IPS-20b (cell line): ENCODE measurements around the gene BATF3.

Source experiments
- H3K27ac ChIP-seq: one replicate; pipeline ENCODE4 v1.5.1; 2013; ENCODE audit warnings: low read length
- H3K27me3 ChIP-seq: 2 replicates; pipeline ENCODE4 v1.6.1; 2013; ENCODE audit warnings: mild to moderate bottlenecking, low read length, inconsistent platforms; ENCODE audit not compliant: insufficient read depth
- H3K36me3 ChIP-seq: 2 replicates; pipeline ENCODE4 v1.6.1; 2013; ENCODE audit warnings: low read depth, mild to moderate bottlenecking, inconsistent platforms, low read length, moderate library complexity; ENCODE audit not compliant: insufficient read depth
- H3K4me1 ChIP-seq: 2 replicates; pipeline ENCODE4 v1.6.1; 2013; ENCODE audit warnings: mild to moderate bottlenecking, control low read depth, inconsistent platforms, low read length, moderate library complexity; ENCODE audit not compliant: insufficient read depth
- H3K4me3 ChIP-seq: 2 replicates; pipeline ENCODE4 v1.5.1; 2013; ENCODE audit warnings: mild to moderate bottlenecking, low read length, inconsistent platforms
- H3K9ac ChIP-seq: 2 replicates; pipeline ENCODE4 v1.6.1; 2013; ENCODE audit warnings: low read depth, mild to moderate bottlenecking, inconsistent platforms, low read length, moderate library complexity
- H3K9me3 ChIP-seq: 2 replicates; pipeline ENCODE4 v1.6.1; 2013; ENCODE audit warnings: mild to moderate bottlenecking, low read depth, low read length, inconsistent platforms; ENCODE audit not compliant: insufficient read depth

BATF3 gene

DNA sequence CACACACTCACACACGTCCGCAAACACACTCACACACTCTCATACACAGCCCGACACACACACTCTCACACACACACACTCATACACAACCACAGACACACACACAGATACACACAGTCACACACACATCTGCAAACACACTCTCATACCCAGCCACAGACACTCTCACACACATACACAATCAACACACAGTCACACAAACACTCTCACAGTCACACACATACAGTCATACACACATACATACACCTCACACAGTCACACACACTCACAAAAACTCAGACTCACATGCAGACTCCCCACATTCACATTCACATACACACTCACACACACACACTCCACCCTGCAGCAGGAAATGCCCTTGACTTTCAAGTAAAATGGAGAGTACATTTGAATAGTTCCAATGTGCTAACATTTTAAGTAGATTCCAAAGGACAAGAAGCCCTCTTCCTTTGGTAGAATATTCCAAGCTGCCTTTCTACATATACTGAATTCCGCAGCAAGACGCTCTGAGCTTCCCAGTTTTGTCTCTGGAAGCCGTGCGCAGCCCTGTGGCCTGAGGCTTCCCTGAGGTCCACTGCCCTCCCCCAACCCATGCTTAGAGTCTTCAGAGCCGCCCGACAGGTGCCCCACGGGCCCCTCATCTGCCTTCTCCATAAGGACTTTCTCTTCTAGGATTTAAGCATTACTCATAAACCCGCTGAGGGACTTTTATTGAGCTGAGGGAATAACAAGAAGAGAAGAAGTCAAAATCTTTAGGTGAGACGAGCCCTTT, 9.7 kb downstream of the BATF3 start:
- H3K9ac ChIP-seq: no peak overlapping the region
- 0 out of 2 replicates have a peak, but pooled peaks cover 5% of the 10 kb centered on the region for H3K27me3 ChIP-seq
- peaks cover 13% of the 10 kb centered on the region; the same call in 1 of the 2 replicates for H3K4me1 ChIP-seq
- no peak overlapping the region for H3K27ac ChIP-seq
- no peaks in the 10 kb centered on the region for H3K36me3 ChIP-seq
- no peak overlapping the region for H3K4me3 ChIP-seq
- H3K9me3 ChIP-seq: no peaks in the 10 kb centered on the region

DNA sequence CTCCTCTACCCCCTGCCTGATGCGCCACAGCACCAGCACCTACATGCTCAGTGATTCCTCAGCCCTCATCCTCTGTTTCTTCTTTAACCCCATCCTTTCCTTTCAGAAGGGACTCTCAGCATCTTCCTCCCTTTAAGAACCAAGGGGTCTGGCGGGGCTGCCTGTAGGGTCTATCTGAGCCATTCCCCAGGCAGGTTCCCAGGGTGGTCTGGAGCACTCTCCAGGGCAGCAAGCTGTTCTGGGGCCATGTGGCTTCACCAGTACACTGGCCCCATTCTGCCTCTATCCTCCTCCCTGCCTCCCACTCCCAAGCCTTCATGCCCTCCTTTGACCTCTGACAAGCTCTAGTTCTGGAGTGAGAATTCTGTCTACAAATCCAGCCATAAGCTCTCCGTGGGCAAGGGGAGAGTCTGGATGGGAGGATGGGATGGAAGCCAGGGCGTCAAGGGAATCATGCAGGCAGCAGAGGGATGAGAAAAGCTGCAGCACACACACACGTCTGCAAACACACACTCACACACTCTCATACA, 10.4 kb downstream of the BATF3 start:
- no peaks in the 10 kb centered on the region for H3K9me3 ChIP-seq
- no peak overlapping the region for H3K4me3 ChIP-seq
- no peak overlapping the region for H3K9ac ChIP-seq
- H3K27ac ChIP-seq: no peak overlapping the region
- no peaks in the 10 kb centered on the region for H3K36me3 ChIP-seq
- H3K27me3 ChIP-seq: 0 out of 2 replicates have a peak, but pooled peaks cover 5% of the 10 kb centered on the region
- peaks cover 13% of the 10 kb centered on the region; the same call in 1 of the 2 replicates for H3K4me1 ChIP-seq

DNA sequence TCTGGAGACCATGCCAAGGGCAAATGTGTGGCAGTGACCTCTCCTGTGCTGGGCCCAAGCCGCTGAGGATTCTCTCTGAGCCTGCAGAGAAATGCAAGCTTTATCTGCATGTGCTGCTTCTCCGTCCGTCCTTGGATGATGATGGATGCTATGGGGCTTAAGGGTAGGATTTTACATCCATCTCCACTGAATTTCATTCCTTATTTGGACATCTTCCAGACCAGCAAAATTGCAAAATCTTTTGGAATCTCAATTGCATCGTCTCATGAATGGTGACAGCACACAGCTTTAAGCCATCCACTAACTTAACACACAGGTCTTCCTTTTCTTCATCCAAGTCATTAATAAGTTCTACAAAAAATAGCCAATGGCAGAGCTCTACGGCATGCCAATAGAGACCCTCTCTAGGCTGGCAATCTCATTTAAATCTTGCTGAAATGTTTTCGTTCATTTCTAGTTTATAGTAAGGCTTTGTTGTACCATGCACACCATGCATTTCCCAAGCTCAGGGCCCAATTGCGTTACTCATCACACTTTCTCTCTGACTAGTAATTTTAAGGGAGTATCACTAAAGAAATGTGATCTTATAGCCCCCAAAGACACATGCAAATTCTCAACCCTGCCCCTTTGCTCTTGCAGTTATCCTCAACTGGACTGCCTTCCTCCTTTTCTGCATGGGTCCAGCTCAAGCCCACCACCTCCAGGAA, 11.1 kb downstream of the BATF3 start:
- no peaks in the 10 kb centered on the region for H3K9me3 ChIP-seq
- H3K36me3 ChIP-seq: no peaks in the 10 kb centered on the region
- no peak overlapping the region for H3K27ac ChIP-seq
- H3K4me3 ChIP-seq: no peak overlapping the region
- H3K27me3 ChIP-seq: 0 out of 2 replicates have a peak, but pooled peaks cover 5% of the 10 kb centered on the region
- H3K9ac ChIP-seq: no peak overlapping the region
- H3K4me1 ChIP-seq: peaks cover 13% of the 10 kb centered on the region; the same call in 1 of the 2 replicates

DNA sequence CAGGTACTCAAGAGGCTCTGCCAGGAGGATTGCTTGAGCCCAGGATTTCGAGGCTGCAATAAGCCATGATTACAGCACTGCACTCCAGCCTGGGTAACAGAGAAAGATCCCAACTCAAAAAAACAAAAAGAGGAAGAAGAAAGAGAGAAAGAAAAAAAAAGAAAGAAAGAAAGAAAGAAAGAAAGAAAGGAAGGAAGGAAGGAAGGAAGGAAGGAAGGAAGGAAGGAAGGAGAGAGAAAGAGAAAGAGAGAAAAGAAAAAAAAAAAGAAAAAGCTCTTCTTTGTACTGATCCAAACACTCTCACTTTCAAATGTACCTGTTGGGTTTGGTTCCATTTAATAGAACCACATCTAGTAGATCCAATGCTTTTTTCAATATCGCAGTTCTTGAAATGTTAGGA, 11.8 kb downstream of the BATF3 start:
- H3K4me1 ChIP-seq: peaks cover 10% of the 10 kb centered on the region; the same call in 1 of the 2 replicates

DNA sequence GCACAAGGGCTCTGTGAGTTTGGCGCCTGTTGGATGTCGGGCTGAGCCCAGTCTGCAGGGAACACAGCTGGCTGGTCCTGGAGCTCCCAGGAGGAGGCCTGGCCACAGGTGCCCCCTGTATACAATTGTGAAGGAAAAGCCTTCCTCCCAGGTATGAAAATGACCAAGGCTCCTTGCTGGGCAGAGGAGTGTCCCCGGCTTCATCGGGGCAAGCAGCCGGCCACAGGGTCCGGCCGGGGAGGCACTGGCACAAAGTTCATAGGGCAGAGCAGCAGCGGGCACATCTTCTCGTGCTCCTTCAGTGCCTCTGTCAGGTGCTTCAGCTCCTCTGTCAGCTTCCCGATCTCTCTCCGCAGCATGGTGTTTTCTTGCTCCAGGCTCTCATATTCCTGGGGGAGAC, 13.0 kb downstream of the BATF3 start:
- 0 out of 2 replicates have a peak, but pooled peaks cover 5% of the 10 kb centered on the region for H3K27me3 ChIP-seq
- H3K9ac ChIP-seq: no peak overlapping the region
- H3K36me3 ChIP-seq: no peaks in the 10 kb centered on the region
- no peak overlapping the region for H3K27ac ChIP-seq
- no peak overlapping the region for H3K4me3 ChIP-seq
- H3K9me3 ChIP-seq: no peaks in the 10 kb centered on the region
- peaks cover 10% of the 10 kb centered on the region; the same call in 1 of the 2 replicates for H3K4me1 ChIP-seq

More for the DNA sequence above, 11.8 kb downstream of the BATF3 start:
- no peak overlapping the region for H3K27ac ChIP-seq
- no peak overlapping the region for H3K9ac ChIP-seq
- H3K27me3 ChIP-seq: 0 out of 2 replicates have a peak, but pooled peaks cover 5% of the 10 kb centered on the region
- H3K4me3 ChIP-seq: no peak overlapping the region
- no peaks in the 10 kb centered on the region for H3K9me3 ChIP-seq
- no peaks in the 10 kb centered on the region for H3K36me3 ChIP-seq

DNA sequence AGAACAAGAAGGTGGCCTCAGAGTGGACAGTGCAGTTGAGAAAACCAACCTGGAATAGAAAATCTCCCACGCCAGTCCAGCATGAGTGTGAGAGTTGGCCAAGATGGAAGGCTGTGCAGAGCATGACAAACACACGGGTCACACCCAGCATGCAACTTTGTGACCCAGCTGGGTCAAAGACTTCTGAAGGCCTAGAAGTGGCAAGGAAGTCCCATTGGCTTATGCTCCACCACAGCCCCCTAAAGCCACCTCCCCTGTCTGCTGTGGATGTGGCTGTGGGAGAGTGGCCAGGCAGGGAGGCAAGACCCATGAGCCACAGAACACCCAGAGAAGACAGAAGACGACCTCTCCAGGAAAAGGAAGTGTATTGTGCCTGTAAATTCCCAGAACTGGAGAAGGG, 13.6 kb downstream of the BATF3 start:
- Histone ChIP-seq H3K27ac (no peak overlapping the region), H3K9ac (no peak overlapping the region), H3K27me3 (0 out of 2 replicates have a peak, but pooled peaks cover 5% of the 10 kb centered on the region), H3K36me3 (no peaks in the 10 kb centered on the region), H3K4me1 (peaks cover 10% of the 10 kb centered on the region; the same call in 1 of the 2 replicates), H3K9me3 (no peaks in the 10 kb centered on the region), H3K4me3 (no peak overlapping the region)

DNA sequence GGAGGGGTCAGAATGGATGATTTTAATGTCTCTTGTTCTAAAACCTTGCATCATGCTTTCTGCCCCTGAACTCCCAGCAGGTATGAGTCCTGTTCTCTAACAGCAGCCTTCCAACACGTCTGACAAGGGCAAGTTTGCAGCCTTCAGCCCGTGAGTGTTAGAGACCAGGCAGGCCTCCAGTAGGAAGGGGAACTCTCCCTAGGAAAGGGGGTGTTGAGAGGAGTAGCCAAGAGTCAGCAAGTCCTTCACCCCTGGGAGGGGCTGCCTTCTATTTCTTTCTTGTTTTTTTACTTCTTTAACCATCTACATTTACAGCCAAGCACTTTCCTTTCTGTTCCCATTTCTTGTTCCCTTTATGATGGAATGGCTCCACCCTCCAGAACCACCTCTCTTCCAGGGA, 14.2 kb downstream of the BATF3 start:
- no peak overlapping the region for H3K9ac ChIP-seq
- 0 out of 2 replicates have a peak, but pooled peaks cover under 1% of the 10 kb centered on the region for H3K27me3 ChIP-seq
- no peaks in the 10 kb centered on the region for H3K9me3 ChIP-seq
- peaks cover 7% of the 10 kb centered on the region; the same call in 1 of the 2 replicates for H3K4me1 ChIP-seq
- no peak overlapping the region for H3K27ac ChIP-seq
- no peaks in the 10 kb centered on the region for H3K36me3 ChIP-seq
- H3K4me3 ChIP-seq: no peak overlapping the region

DNA sequence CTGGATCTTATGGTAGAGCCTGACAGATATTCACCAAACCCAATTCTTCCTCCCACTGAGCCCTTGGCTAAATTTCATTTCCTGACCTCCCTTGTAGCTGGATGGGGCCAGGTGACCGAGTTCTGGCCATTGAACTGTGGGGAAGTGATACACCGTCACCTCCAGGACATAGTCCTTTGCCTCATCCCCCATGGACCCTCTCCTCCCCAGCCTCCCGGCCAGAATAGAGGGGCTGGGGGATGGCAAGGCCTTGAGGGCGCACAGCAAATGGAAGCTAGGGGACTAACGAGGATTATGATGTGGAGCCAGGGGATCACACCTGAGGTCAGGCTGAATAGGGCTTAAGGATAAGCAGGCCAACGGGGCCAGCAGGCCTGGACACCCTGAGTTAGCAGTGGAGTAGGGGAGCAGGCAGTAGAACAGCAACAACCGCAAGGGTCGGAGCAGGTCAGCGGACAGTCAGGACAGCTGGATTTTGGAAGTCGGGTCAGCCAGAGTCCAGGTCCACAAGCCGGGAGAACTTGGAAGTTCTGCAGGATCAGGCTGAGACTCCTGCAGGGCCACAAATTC, 15.0 kb downstream of the BATF3 start:
- Histone ChIP-seq H3K27me3 (no peaks in the 10 kb centered on the region), H3K9ac (no peak overlapping the region), H3K27ac (no peak overlapping the region), H3K9me3 (no peaks in the 10 kb centered on the region), H3K4me3 (no peak overlapping the region), H3K4me1 (no peaks in the 10 kb centered on the region), H3K36me3 (no peaks in the 10 kb centered on the region)

DNA sequence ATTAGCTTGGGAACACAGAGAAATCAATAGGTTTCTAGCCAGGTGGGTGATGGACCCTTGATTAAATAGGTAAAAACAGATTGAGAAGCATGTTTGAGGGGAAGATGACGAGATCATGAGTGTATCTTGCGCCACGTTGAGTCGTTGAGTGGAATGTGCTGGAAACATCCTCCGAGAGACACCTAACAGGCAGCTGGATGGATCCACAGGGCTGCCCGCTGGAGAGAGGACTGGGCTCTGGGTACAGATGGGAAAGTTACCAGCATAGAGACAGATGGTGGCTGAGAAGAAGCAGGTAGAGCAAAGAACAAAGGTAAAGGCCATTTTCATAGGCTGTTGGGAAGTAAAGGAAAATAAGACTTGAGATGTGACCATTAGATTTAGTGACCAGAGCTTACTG, 15.6 kb downstream of the BATF3 start:
- H3K27me3 ChIP-seq: no peaks in the 10 kb centered on the region
- H3K4me3 ChIP-seq: no peak overlapping the region
- no peaks in the 10 kb centered on the region for H3K9me3 ChIP-seq
- no peak overlapping the region for H3K27ac ChIP-seq
- no peaks in the 10 kb centered on the region for H3K36me3 ChIP-seq
- no peaks in the 10 kb centered on the region for H3K4me1 ChIP-seq
- H3K9ac ChIP-seq: no peak overlapping the region

DNA sequence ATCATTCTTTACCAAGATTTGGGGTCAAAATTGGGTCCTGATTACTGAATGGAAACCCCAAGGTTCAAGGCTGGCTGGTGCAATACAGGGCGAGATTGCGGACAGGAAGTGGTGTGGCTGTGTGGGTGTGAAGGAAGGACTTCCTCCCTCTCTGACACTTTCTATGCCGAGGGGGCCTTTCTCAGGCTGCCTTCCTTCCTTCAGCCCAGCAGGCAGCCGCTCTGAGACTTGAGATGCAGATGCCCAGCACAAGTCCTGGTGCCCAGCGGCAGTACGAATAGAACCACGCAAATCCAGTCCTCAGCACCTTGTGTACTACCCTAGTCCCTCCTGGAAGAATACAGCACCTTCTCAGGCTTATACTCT, 16.3 kb downstream of the BATF3 start:
- H3K27ac ChIP-seq: no peak overlapping the region
- no peaks in the 10 kb centered on the region for H3K36me3 ChIP-seq
- H3K9me3 ChIP-seq: no peaks in the 10 kb centered on the region
- H3K4me3 ChIP-seq: no peak overlapping the region
- no peak overlapping the region for H3K9ac ChIP-seq
- H3K27me3 ChIP-seq: no peaks in the 10 kb centered on the region
- no peaks in the 10 kb centered on the region for H3K4me1 ChIP-seq

DNA sequence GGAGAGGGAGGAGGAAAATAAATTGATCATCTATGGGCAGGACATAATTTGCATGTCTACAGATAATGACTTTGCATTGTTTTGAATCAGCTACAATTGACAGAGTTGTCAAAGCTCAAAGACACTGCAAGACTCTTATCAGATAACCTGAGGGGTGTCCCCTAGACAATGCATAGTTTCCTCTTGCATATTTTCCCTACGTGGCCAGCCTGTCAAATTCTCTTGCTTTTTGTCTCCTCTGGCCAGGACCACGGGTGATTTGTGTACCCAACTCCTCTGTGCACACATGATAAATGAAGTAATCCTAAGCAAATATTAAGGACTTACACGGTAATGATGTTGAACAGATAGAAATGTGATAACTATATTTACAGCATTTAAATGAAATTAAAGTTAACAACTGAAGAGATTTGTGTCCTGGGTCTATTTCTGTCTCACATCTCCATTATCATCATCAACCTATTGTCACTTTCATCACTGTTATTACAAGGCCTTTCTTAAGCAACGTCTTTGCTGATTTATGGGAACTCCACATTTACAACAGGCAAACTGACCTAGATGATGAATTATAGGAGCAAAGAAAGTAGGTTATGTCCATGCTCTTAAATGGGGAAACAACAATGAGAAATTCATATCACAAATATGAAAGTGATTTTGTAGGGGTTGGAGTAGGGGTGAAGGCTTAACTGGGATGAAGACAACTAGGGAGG, 18.8 kb downstream of the BATF3 start:
- Histone ChIP-seq H3K36me3 (no peaks in the 10 kb centered on the region), H3K9ac (no peak overlapping the region), H3K27me3 (no peaks in the 10 kb centered on the region), H3K4me1 (no peaks in the 10 kb centered on the region), H3K27ac (no peak overlapping the region), H3K9me3 (no peaks in the 10 kb centered on the region), H3K4me3 (no peak overlapping the region)
